Stimulated activated CD8-positive, alpha-beta memory T cell treated with anti-CD3 and anti-CD28 coated beads, Interleukin-2, amount 100 ng/mL, for 48 hours (primary cell): ENCODE data around the gene MACROD2.

Experiments used
- DNase-seq, 2 donors: peaks; one replicate each; pipeline ENCODE4 v3.0.0-alpha.2; 2020; ENCODE audit warnings: low read depth in 2 of 2

The MACROD2 gene

GRCh38 chr20:15265581-15266309 lies 1270.4 kb downstream of the MACROD2 start:
- DNase-seq = no peak

- no peak for DNase-seq
Observed at GRCh38 chr20:15267935-15268334, 1272.6 kb downstream of the MACROD2 start.

GRCh38 chr20:15278041-15278440 lies 1282.7 kb downstream of the MACROD2 start:
- no peak for DNase-seq

- no peak for DNase-seq
Observed at GRCh38 chr20:15287329-15287728, 1292.0 kb downstream of the MACROD2 start.

- DNase-seq = no peak
Observed at GRCh38 chr20:15288106-15288505, 1292.8 kb downstream of the MACROD2 start.

- DNase-seq = no peak
Observed at GRCh38 chr20:15289337-15289736, 1294.0 kb downstream of the MACROD2 start.

GRCh38 chr20:15292405-15292804 lies 1297.1 kb downstream of the MACROD2 start:
- no peak for DNase-seq

GRCh38 chr20:15296422-15296821 lies 1301.1 kb downstream of the MACROD2 start:
- DNase-seq = no peak

- DNase-seq = no peak
Observed at GRCh38 chr20:15297059-15297875, 1302.0 kb downstream of the MACROD2 start.

- no peak for DNase-seq
Observed at GRCh38 chr20:15302075-15302474, 1306.8 kb downstream of the MACROD2 start.

- DNase-seq = no peak
Observed at GRCh38 chr20:15310361-15310760, 1315.0 kb downstream of the MACROD2 start.

GRCh38 chr20:15316556-15316955 lies 1321.2 kb downstream of the MACROD2 start:
- DNase-seq = no peak

- DNase-seq = no peak
Observed at GRCh38 chr20:15317546-15318232, 1322.4 kb downstream of the MACROD2 start.

- no peak for DNase-seq
Observed at GRCh38 chr20:15318682-15319081, 1323.4 kb downstream of the MACROD2 start.

GRCh38 chr20:15319439-15319838 lies 1324.1 kb downstream of the MACROD2 start:
- DNase-seq = no peak

GRCh38 chr20:15320941-15321340 lies 1325.6 kb downstream of the MACROD2 start:
- no peak for DNase-seq

GRCh38 chr20:15327123-15327522 lies 1331.8 kb downstream of the MACROD2 start:
- DNase-seq = no peak

GRCh38 chr20:15328084-15328483 lies 1332.8 kb downstream of the MACROD2 start:
- no peak for DNase-seq

GRCh38 chr20:15332711-15333160 lies 1337.4 kb downstream of the MACROD2 start:
- DNase-seq = no peak

GRCh38 chr20:15333170-15333569 lies 1337.9 kb downstream of the MACROD2 start:
- no peak for DNase-seq

GRCh38 chr20:15336011-15336410 lies 1340.7 kb downstream of the MACROD2 start:
- no peak for DNase-seq

GRCh38 chr20:15336536-15336935 lies 1341.2 kb downstream of the MACROD2 start:
- no peak for DNase-seq
